EH (cell line): ENCODE measurements around the gene GEN1.

Source experiments
- DNase-seq: peaks from one replicate; pipeline ENCODE4 v3.0.0-alpha.2; 2015; ENCODE audit warnings: low read depth

Gene GEN1

GRCh38 chr2:17753803-17754663, at the start of gene GEN1, which contains the start of gene SMC6:
Gene GEN1, plus strand, starts transcription at chr2:17754138. Its CDS starts 5,806 bp downstream, at chr2:17759944.
Gene SMC6, minus strand, starts transcription at chr2:17753810. Its CDS starts 7,864 bp downstream, at chr2:17745946.
- DNase-seq: peak; percentile 92

- DNase-seq: no peak
These were observed 47.1 kb upstream of the GEN1 start for GRCh38 chr2:17706845-17707244.

- DNase-seq: no peak
These were observed 45.4 kb upstream of the GEN1 start for GRCh38 chr2:17708501-17708900.

GRCh38 chr2:17709897-17710296, 44.0 kb upstream of the GEN1 start:
- DNase-seq: no peak

- DNase-seq: no peak
These were observed 43.2 kb upstream of the GEN1 start for GRCh38 chr2:17710547-17711248.

GRCh38 chr2:17713291-17713690, 40.6 kb upstream of the GEN1 start:
- DNase-seq: no peak

GRCh38 chr2:17717666-17718065, 36.3 kb upstream of the GEN1 start:
- DNase-seq: no peak

- no peak for DNase-seq
These were observed 35.2 kb upstream of the GEN1 start for GRCh38 chr2:17718689-17719088.

GRCh38 chr2:17719562-17720371, 34.2 kb upstream of the GEN1 start:
- peak; percentile 25 for DNase-seq

- DNase-seq: no peak
These were observed 25.7 kb upstream of the GEN1 start for GRCh38 chr2:17728210-17728609.

- no peak for DNase-seq
These were observed 24.1 kb upstream of the GEN1 start for GRCh38 chr2:17729880-17730279.

- no peak for DNase-seq
These were observed 20.3 kb upstream of the GEN1 start for GRCh38 chr2:17733599-17733998.

- DNase-seq: no peak
These were observed 18.1 kb upstream of the GEN1 start for GRCh38 chr2:17735864-17736263.

GRCh38 chr2:17736989-17737388, 16.9 kb upstream of the GEN1 start:
- peak; percentile 92 for DNase-seq

GRCh38 chr2:17740203-17740602, 13.7 kb upstream of the GEN1 start:
- DNase-seq: no peak

- DNase-seq: peak; percentile 41
These were observed 6.1 kb upstream of the GEN1 start for GRCh38 chr2:17747684-17748452.

GRCh38 chr2:17748745-17749144, 5.2 kb upstream of the GEN1 start:
- DNase-seq: no peak

- no peak for DNase-seq
These were observed 4.0 kb upstream of the GEN1 start for GRCh38 chr2:17749753-17750438.

GRCh38 chr2:17752246-17752645, 1.7 kb upstream of the GEN1 start:
- no peak for DNase-seq

- peak; percentile 79 for DNase-seq
These were observed 791 bp upstream of the GEN1 start for GRCh38 chr2:17752892-17753802.
